ENCODE results near the gene ZNF526. TPM values are rescaled to one million over a fixed set of nuclear protein-coding genes. Genes with fewer than 3 reads are reported as not detected.

ZNF526 gene
- total and polyA plus RNA-seq, 9 of the 15 experiments (the other 6 are each of a cell fraction or from before 2014, with no cell fraction given) = 1.3 to 17.9 (median 6.2) TPM

DNA sequence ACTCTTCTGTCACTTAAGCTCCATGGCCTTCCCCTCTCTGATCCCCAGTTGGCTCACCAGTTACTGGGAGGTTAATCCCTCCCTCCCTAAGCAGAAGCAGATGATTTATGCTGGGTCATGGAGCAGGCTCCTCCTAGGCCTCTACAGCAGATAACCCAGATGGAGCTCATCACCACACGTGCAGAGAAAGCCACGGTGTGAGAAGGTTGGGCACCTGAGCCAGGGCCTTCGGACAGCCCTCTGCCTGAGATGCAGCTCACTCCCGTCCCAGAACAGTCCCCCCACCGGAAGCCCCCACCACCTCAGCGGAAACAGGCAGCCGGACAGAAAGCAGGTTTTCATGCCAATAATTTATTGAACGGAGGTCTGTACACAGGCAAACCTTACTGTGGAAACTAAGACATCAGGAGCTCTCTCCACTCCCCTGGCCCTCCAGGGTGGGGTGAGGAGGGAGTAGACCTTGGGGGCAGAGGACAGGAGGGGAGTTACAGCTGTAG is 9.8 kb downstream of the ZNF526 start (continued):
- TF ChIP-seq ZBTB33 (CRISPR knock-in tag; IDR thresholded peaks at IDR 0.05) (no peak), PYGO2 (tag; IDR thresholded peaks at IDR 0.05) (no peak), PKNOX1 (IDR thresholded peaks at IDR 0.05) (peak; percentile 97), ZNF3 (CRISPR knock-in tag; IDR thresholded peaks at IDR 0.05) (no peak), ZNF121 (CRISPR knock-in tag; conservative IDR thresholded peaks at IDR 0.05) (no peak), SREBF1 (IDR thresholded peaks at IDR 0.05; ENCODE audit: borderline replicate concordance, low read depth, low read length) (no peak), NELFE (IDR thresholded peaks at IDR 0.05; ENCODE audit: insufficient read depth, insufficient read length) (no peak), MLX (CRISPR knock-in tag; conservative IDR thresholded peaks at IDR 0.05) (no peak), CREBBP (IDR thresholded peaks at IDR 0.05; ENCODE audit: low read depth, low read length) (no peak), CEBPB (tag; IDR thresholded peaks at IDR 0.05) (no peak), ZNF707 (CRISPR knock-in tag; conservative IDR thresholded peaks at IDR 0.05) (no peak), SMARCE1 (IDR thresholded peaks at IDR 0.05) (no peak), ZNF384 (IDR thresholded peaks at IDR 0.05; ENCODE audit: low read depth, low read length) (no peak), TEAD1 (CRISPR knock-in tag; IDR thresholded peaks at IDR 0.05) (no peak), UBTF (IDR thresholded peaks at IDR 0.05; ENCODE audit: borderline replicate concordance in 1 of 2, low read depth in 2 of 2, low read length in 2 of 2) (no peak), ZNF431 (CRISPR knock-in tag; IDR thresholded peaks at IDR 0.05) (no peak)
- TF ChIP-seq, protein P1, sequence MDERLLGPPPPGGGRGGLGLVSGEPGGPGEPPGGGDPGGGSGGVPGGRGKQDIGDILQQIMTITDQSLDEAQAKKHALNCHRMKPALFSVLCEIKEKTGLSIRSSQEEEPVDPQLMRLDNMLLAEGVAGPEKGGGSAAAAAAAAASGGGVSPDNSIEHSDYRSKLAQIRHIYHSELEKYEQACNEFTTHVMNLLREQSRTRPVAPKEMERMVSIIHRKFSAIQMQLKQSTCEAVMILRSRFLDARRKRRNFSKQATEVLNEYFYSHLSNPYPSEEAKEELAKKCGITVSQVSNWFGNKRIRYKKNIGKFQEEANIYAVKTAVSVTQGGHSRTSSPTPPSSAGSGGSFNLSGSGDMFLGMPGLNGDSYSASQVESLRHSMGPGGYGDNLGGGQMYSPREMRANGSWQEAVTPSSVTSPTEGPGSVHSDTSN (CRISPR knock-in tag; IDR thresholded peaks at IDR 0.05; ENCODE audit: low read depth) = peak; percentile 59
- TF ChIP-seq, protein P1 (tag; conservative IDR thresholded peaks at IDR 0.05; ENCODE audit: low read depth) = peak; percentile 92
- TF ChIP-seq, protein P2, sequence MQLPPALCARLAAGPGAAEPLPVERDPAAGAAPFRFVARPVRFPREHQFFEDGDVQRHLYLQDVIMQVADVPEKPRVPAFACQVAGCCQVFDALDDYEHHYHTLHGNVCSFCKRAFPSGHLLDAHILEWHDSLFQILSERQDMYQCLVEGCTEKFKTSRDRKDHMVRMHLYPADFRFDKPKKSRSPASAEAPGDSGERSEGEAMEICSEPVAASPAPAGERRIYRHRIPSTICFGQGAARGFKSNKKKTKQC (CRISPR knock-in tag; IDR thresholded peaks at IDR 0.05) = no peak

Measured in K562 (cell line).